GM10248 (cell line): ENCODE data around the gene CD28.

ENCODE experiments used
- CTCF ChIA-PET: fragments of 300-600 bp; sonication (Branson Sonifier 250); formaldehyde crosslinking; extraction: SDS; loops from one replicate; lab custom pipeline; 2021; ENCODE audit warnings: antibody characterized with exemption; lab: Yijun Ruan, JAX
- POLR2A ChIA-PET: fragments of 350-650 bp; sonication (Branson Sonifier 250); formaldehyde crosslinking; extraction: SDS; loops from one replicate; lab custom pipeline; 2020; ENCODE audit warnings: antibody characterized with exemption; lab: Yijun Ruan, JAX
- DNase-seq: peaks from one replicate; pipeline ENCODE4 v3.0.0; 2012; ENCODE audit errors: extremely low spot score
- TF ChIP-seq, protein P1 (sequence below): IDR thresholded peaks from 2 replicates; pipeline ENCODE4 v1.5.1; 2012; ENCODE audit warnings: mild to moderate bottlenecking, low read depth; ENCODE audit errors: extremely low read depth, missing control alignments, control extremely low read depth

CD28 gene

DNA sequence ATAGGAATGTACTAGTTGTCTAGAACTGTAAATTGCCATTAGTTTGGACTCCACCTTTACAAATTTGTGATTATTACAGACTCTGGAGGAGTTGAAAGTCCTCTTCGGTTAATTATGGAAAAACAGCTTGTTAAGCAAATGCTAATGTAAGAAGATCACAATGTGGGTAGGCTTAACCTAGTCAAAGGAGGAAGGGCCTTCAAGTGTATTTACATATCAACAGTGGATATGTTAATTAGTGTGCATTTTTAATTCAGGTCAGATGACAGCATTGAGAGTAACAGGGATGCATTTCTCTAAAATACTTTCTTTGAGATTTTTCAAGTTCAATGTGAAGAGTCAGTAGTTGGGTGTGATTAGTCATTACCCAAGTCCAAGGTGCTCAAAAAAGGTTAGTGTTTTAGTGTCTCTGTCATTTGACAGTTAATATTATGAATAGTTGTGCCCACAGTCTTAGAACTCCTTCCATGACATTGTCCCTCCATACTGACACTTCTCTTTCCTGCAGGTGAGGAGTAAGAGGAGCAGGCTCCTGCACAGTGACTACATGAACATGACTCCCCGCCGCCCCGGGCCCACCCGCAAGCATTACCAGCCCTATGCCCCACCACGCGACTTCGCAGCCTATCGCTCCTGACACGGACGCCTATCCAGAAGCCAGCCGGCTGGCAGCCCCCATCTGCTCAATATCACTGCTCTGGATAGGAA, 28.0 kb downstream of the CD28 start:
- DNase-seq: no peak
- ChIA-PET CTCF (interaction anchor here (2.0 to 2.4 kb wide), 2 partner anchors 7 to 12 kb away, joined by 7 to 9 read pairs; no protein-coding TSS in a partner anchor), POLR2A (no interaction called here)
- TF ChIP-seq, protein P1, sequence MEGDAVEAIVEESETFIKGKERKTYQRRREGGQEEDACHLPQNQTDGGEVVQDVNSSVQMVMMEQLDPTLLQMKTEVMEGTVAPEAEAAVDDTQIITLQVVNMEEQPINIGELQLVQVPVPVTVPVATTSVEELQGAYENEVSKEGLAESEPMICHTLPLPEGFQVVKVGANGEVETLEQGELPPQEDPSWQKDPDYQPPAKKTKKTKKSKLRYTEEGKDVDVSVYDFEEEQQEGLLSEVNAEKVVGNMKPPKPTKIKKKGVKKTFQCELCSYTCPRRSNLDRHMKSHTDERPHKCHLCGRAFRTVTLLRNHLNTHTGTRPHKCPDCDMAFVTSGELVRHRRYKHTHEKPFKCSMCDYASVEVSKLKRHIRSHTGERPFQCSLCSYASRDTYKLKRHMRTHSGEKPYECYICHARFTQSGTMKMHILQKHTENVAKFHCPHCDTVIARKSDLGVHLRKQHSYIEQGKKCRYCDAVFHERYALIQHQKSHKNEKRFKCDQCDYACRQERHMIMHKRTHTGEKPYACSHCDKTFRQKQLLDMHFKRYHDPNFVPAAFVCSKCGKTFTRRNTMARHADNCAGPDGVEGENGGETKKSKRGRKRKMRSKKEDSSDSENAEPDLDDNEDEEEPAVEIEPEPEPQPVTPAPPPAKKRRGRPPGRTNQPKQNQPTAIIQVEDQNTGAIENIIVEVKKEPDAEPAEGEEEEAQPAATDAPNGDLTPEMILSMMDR: no peak

DNA sequence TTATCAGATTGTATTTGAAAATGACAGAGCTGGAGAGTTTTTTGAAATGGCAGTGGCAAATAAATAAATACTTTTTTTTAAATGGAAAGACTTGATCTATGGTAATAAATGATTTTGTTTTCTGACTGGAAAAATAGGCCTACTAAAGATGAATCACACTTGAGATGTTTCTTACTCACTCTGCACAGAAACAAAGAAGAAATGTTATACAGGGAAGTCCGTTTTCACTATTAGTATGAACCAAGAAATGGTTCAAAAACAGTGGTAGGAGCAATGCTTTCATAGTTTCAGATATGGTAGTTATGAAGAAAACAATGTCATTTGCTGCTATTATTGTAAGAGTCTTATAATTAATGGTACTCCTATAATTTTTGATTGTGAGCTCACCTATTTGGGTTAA, 30.9 kb downstream of the CD28 start:
- CTCF ChIA-PET: interaction anchor here (1.0 kb wide), 1 partner anchor 11 kb away, joined by 3 read pairs; no protein-coding TSS in a partner anchor
- peak; percentile 28 for DNase-seq
- TF ChIP-seq, protein P1: no peak
- POLR2A ChIA-PET: no interaction called here

DNA sequence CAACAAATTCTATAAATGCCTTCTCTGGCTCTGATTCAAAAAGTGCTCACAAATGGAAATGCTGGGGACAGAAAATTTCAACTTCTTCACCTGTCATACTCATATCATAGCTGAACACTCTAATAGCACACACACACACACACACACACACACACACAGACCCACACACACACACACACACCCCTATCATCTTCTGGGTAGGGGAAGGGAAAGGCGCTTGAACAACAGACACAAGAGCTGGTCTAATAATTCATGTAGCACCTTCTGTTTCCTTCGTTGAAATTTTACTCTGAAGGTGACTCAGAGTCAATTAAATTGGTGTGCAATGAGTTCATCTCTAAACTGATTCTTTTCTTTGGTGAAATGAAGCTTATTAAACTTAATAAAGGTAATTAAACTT, 32.9 kb downstream of the CD28 start:
- ChIA-PET POLR2A (no interaction called here), CTCF (interaction anchor here (1.0 to 2.0 kb wide), 3 partner anchors 11 to 68 kb away, joined by 3 to 9 read pairs (median 7); no protein-coding TSS in a partner anchor)
- TF ChIP-seq, protein P1: no peak
- DNase-seq: no peak

DNA sequence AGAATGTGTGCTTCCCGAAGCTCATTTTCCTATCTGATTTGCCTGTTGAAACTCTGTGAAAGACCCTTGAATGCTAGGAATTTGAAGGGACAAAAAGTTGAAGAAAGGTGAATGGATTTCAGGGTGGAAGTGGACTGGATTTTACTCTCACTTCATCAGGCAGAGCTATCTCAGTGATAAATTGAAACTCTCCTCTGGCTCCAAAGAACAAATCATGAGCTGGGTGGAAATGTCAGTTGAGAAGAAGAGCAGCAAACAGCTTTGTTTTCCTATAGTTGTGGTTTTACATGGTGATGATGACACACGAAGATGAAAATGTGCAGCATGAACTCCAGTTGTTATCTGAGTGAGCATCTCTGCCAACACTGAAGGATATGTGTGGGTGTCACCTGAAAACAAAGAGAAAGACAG, 34.4 kb downstream of the CD28 start:
- ChIA-PET CTCF (interaction anchor here (0.6 to 2.0 kb wide), 5 partner anchors 8 to 66 kb away, joined by 3 to 9 read pairs (median 7); no protein-coding TSS in a partner anchor), POLR2A (no interaction called here)
- DNase-seq: no peak
- TF ChIP-seq, protein P1: no peak

DNA sequence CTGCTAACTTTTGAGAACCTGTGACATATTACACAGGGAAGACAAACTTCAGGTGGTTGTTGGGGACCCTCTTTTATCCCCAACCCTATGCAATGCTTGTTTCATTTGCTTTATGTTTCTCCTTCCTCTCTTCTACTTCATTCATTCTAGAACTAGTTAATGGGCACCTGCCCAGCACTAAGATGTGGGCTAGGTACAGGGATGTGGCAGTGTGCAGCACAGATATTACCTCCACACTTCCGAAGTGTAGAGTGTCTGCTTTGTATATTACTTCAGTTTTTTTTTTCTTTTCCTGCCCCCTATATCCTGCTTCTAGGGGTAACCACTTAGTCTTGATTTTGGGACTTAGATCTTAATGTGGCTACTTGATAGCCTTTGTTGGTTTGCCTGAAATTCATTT, 35.1 kb downstream of the CD28 start:
- CTCF ChIA-PET: interaction anchor here (2.0 kb wide), 1 partner anchor 8 kb away, joined by 7 read pairs; no protein-coding TSS in a partner anchor
- TF ChIP-seq, protein P1: no peak
- POLR2A ChIA-PET: no interaction called here
- DNase-seq: no peak

DNA sequence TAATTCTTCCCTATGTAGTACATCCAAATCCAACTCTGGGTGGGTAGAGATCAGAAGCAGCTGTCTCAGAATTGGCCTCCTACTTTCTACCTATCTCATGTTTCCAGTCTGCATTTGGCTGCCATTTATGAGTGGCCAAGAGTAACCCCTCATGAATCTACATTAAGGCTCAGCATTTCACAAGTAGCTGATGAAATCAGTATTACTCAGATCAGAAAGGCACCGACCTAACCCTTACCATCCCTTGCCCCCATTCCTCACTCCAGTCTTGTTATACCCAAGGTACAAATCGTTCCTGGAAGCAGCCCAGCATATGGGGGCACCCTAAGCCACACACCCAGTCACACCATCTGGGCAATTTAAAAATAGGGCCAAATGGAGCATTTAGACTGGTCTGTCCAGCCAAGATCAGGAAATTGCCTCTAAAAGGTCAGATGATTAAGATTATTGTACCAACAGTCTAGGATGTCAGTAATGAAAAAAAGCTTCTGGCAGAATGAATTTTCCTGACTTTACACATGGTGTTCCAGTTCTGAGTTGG, 37.1 kb downstream of the CD28 start:
- TF ChIP-seq, protein P1: no peak
- CTCF ChIA-PET: interaction anchor here (0.9 to 2.3 kb wide), 7 partner anchors 11 to 72 kb away, joined by 3 to 9 read pairs (median 3); no protein-coding TSS in a partner anchor
- no peak for DNase-seq

More for the DNA sequence above, 37.1 kb downstream of the CD28 start:
- POLR2A ChIA-PET: no interaction called here
